Activated naive CD4-positive, alpha-beta T cell treated with anti-CD3 and anti-CD28 coated beads, Interleukin-2, amount 10 ng/mL, durations not matched to agents 7 days and 5 days (primary cell): Measurements from ENCODE around the gene ANKRD55.

Experiments used
- CTCF ChIA-PET: fragments of 350-600 bp; sonication (Branson Sonifier 250); formaldehyde crosslinking; loops from one replicate; lab custom pipeline; 2021; ENCODE audit warnings: antibody characterized with exemption; lab: Charles Lee
- DNase-seq: peaks from one replicate; pipeline ENCODE4 v3.0.0-alpha.2; 2020
- H3K27ac Mint-ChIP-seq: one replicate; pipeline ENCODE4 v1.8.0; 2021; ENCODE audit warnings: mild to moderate bottlenecking, moderate library complexity, mixed read lengths
- H3K27me3 Mint-ChIP-seq: one replicate; pipeline ENCODE4 v1.8.0; 2021; ENCODE audit warnings: mild to moderate bottlenecking, mixed read lengths
- H3K36me3 Mint-ChIP-seq: one replicate; pipeline ENCODE4 v1.8.0; 2021; ENCODE audit warnings: mixed read lengths
- H3K4me1 Mint-ChIP-seq: one replicate; pipeline ENCODE4 v1.8.0; 2021; ENCODE audit warnings: mixed read lengths
- H3K4me3 Mint-ChIP-seq: one replicate; pipeline ENCODE4 v1.8.0; 2021; ENCODE audit warnings: mild to moderate bottlenecking, moderate library complexity, mixed read lengths
- H3K9me3 Mint-ChIP-seq: one replicate; pipeline ENCODE4 v1.8.0; 2021; ENCODE audit warnings: mixed read lengths

ANKRD55 gene

GRCh38 chr5:56147659-56148230 is 85.4 kb downstream of the ANKRD55 start:
- CTCF ChIA-PET, result interaction anchor here (0.6 to 2.2 kb wide), 8 partner anchors 9 to 170 kb away, joined by 3 to 10 read pairs (median 4); no protein-coding TSS in a partner anchor
- peak overlapping the region; percentile 6 for H3K4me3 Mint-ChIP-seq
- peaks cover 81% of the 10 kb centered on the region for H3K4me1 Mint-ChIP-seq
- peak overlapping the region; percentile 94 for H3K27ac Mint-ChIP-seq
- DNase-seq, result no peak
- peaks cover 29% of the 10 kb centered on the region for H3K36me3 Mint-ChIP-seq
- H3K9me3 Mint-ChIP-seq, result no peaks in the 10 kb centered on the region
- H3K27me3 Mint-ChIP-seq, result no peaks in the 10 kb centered on the region

GRCh38 chr5:56147106-56147505 is 86.0 kb downstream of the ANKRD55 start:
- H3K9me3 Mint-ChIP-seq, result no peaks in the 10 kb centered on the region
- peak overlapping the region; percentile 94 for H3K27ac Mint-ChIP-seq
- H3K4me3 Mint-ChIP-seq, result no peak overlapping the region
- CTCF ChIA-PET, result interaction anchor here (0.6 to 1.2 kb wide), 3 partner anchors 8 to 41 kb away, joined by 3 to 4 read pairs (median 4); no protein-coding TSS in a partner anchor
- peaks cover 81% of the 10 kb centered on the region for H3K4me1 Mint-ChIP-seq
- no peak for DNase-seq
- no peaks in the 10 kb centered on the region for H3K27me3 Mint-ChIP-seq
- H3K36me3 Mint-ChIP-seq, result peaks cover 28% of the 10 kb centered on the region

- DNase-seq, result no peak
- peak overlapping the region; percentile 94 for H3K27ac Mint-ChIP-seq
- H3K36me3 Mint-ChIP-seq, result peaks cover 30% of the 10 kb centered on the region
- no peak overlapping the region for H3K4me3 Mint-ChIP-seq
- H3K27me3 Mint-ChIP-seq, result no peaks in the 10 kb centered on the region
- H3K9me3 Mint-ChIP-seq, result no peaks in the 10 kb centered on the region
- H3K4me1 Mint-ChIP-seq, result peaks cover 81% of the 10 kb centered on the region
- CTCF ChIA-PET, result no interaction called here
Measured at GRCh38 chr5:56146674-56147073, 86.5 kb downstream of the ANKRD55 start.

- Mint-ChIP-seq H3K27ac (no peak overlapping the region), H3K36me3 (peaks cover 37% of the 10 kb centered on the region), H3K4me3 (no peak overlapping the region), H3K4me1 (peaks cover 78% of the 10 kb centered on the region), H3K27me3 (no peaks in the 10 kb centered on the region), H3K9me3 (no peaks in the 10 kb centered on the region)
- CTCF ChIA-PET, result interaction anchor here (1.2 to 2.1 kb wide), 2 partner anchors 50 to 162 kb away, joined by 3 to 5 read pairs; no protein-coding TSS in a partner anchor
- no peak for DNase-seq
Measured at GRCh38 chr5:56145511-56145910, 87.6 kb downstream of the ANKRD55 start.

- Mint-ChIP-seq H3K4me1 (peaks cover 76% of the 10 kb centered on the region), H3K9me3 (no peaks in the 10 kb centered on the region), H3K4me3 (no peak overlapping the region), H3K27me3 (no peaks in the 10 kb centered on the region), H3K27ac (no peak overlapping the region), H3K36me3 (peaks cover 41% of the 10 kb centered on the region)
- CTCF ChIA-PET, result interaction anchor here (1.1 to 2.1 kb wide), 3 partner anchors 43 to 162 kb away, joined by 3 to 5 read pairs (median 3); no protein-coding TSS in a partner anchor
- no peak for DNase-seq
Measured at GRCh38 chr5:56145106-56145505, 88.0 kb downstream of the ANKRD55 start.

- peaks cover 48% of the 10 kb centered on the region for H3K36me3 Mint-ChIP-seq
- H3K27ac Mint-ChIP-seq, result peak overlapping the region; percentile 43
- DNase-seq, result no peak
- peaks cover 75% of the 10 kb centered on the region for H3K4me1 Mint-ChIP-seq
- H3K27me3 Mint-ChIP-seq, result no peaks in the 10 kb centered on the region
- CTCF ChIA-PET, result interaction anchor here (1.1 to 2.1 kb wide), 3 partner anchors 42 to 161 kb away, joined by 3 to 5 read pairs (median 3); no protein-coding TSS in a partner anchor
- no peak overlapping the region for H3K4me3 Mint-ChIP-seq
- H3K9me3 Mint-ChIP-seq, result no peaks in the 10 kb centered on the region
Measured at GRCh38 chr5:56144211-56144610, 88.9 kb downstream of the ANKRD55 start.

- Mint-ChIP-seq H3K27ac (peak overlapping the region; percentile 33), H3K27me3 (no peaks in the 10 kb centered on the region), H3K9me3 (no peaks in the 10 kb centered on the region), H3K4me3 (no peak overlapping the region), H3K36me3 (peaks cover 55% of the 10 kb centered on the region), H3K4me1 (peaks cover 70% of the 10 kb centered on the region)
- DNase-seq, result no peak
- CTCF ChIA-PET, result interaction anchor here (1.1 kb wide), 1 partner anchor 17 kb away, joined by 4 read pairs; no protein-coding TSS in a partner anchor
Measured at GRCh38 chr5:56143373-56143714, 89.8 kb downstream of the ANKRD55 start.

GRCh38 chr5:56142614-56143372 is 90.3 kb downstream of the ANKRD55 start:
- H3K4me3 Mint-ChIP-seq, result peak overlapping the region; percentile 7
- peak overlapping the region; percentile 72 for H3K27ac Mint-ChIP-seq
- CTCF ChIA-PET, result interaction anchor here (0.6 to 1.1 kb wide), 3 partner anchors 16 to 226 kb away, joined by 4 read pairs; no protein-coding TSS in a partner anchor
- H3K4me1 Mint-ChIP-seq, result peaks cover 70% of the 10 kb centered on the region
- peaks cover 56% of the 10 kb centered on the region for H3K36me3 Mint-ChIP-seq
- H3K9me3 Mint-ChIP-seq, result no peaks in the 10 kb centered on the region
- no peaks in the 10 kb centered on the region for H3K27me3 Mint-ChIP-seq
- peak; percentile 41 for DNase-seq

- no peaks in the 10 kb centered on the region for H3K9me3 Mint-ChIP-seq
- peaks cover 59% of the 10 kb centered on the region for H3K36me3 Mint-ChIP-seq
- H3K27me3 Mint-ChIP-seq, result no peaks in the 10 kb centered on the region
- CTCF ChIA-PET, result interaction anchor here (0.6 to 0.7 kb wide), 2 partner anchors 164 to 225 kb away, joined by 4 read pairs; no protein-coding TSS in a partner anchor
- peaks cover 70% of the 10 kb centered on the region for H3K4me1 Mint-ChIP-seq
- peak overlapping the region; percentile 7 for H3K4me3 Mint-ChIP-seq
- no peak for DNase-seq
- H3K27ac Mint-ChIP-seq, result peak overlapping the region; percentile 72
Measured at GRCh38 chr5:56142233-56142613, 90.9 kb downstream of the ANKRD55 start.

GRCh38 chr5:56140073-56140472 is 93.1 kb downstream of the ANKRD55 start:
- DNase-seq, result no peak
- Mint-ChIP-seq H3K27me3 (no peaks in the 10 kb centered on the region), H3K4me3 (no peak overlapping the region), H3K4me1 (peaks cover 70% of the 10 kb centered on the region), H3K9me3 (no peaks in the 10 kb centered on the region), H3K27ac (no peak overlapping the region), H3K36me3 (peaks cover 64% of the 10 kb centered on the region)
- CTCF ChIA-PET, result interaction anchor here (1.0 to 1.5 kb wide), 3 partner anchors 10 to 151 kb away, joined by 3 to 5 read pairs (median 4); no protein-coding TSS in a partner anchor

GRCh38 chr5:56130664-56131063 is 102.5 kb downstream of the ANKRD55 start:
- Mint-ChIP-seq H3K4me1 (peaks cover 75% of the 10 kb centered on the region), H3K9me3 (peaks cover 11% of the 10 kb centered on the region), H3K27ac (peak overlapping the region; percentile 8), H3K36me3 (peaks cover 48% of the 10 kb centered on the region), H3K27me3 (no peaks in the 10 kb centered on the region), H3K4me3 (no peak overlapping the region)
- CTCF ChIA-PET, result interaction anchor here (1.2 kb wide), 1 partner anchor 10 kb away, joined by 3 read pairs; no protein-coding TSS in a partner anchor
- no peak for DNase-seq

GRCh38 chr5:56129288-56129687 is 103.8 kb downstream of the ANKRD55 start:
- Mint-ChIP-seq H3K4me3 (no peak overlapping the region), H3K27me3 (no peaks in the 10 kb centered on the region), H3K4me1 (peaks cover 64% of the 10 kb centered on the region), H3K36me3 (peaks cover 48% of the 10 kb centered on the region), H3K27ac (peak overlapping the region; percentile 93), H3K9me3 (peaks cover 11% of the 10 kb centered on the region)
- no peak for DNase-seq
- CTCF ChIA-PET, result interaction anchor here (1.2 kb wide), 2 partner anchors 11 to 26 kb away, joined by 3 to 4 read pairs; no protein-coding TSS in a partner anchor

GRCh38 chr5:56128113-56128512 is 105.0 kb downstream of the ANKRD55 start:
- DNase-seq, result peak; percentile 64
- H3K27ac Mint-ChIP-seq, result peak overlapping the region; percentile 93
- H3K4me1 Mint-ChIP-seq, result peaks cover 60% of the 10 kb centered on the region
- H3K36me3 Mint-ChIP-seq, result peaks cover 52% of the 10 kb centered on the region
- CTCF ChIA-PET, result interaction anchor here (1.2 to 1.8 kb wide), 2 partner anchors 25 to 145 kb away, joined by 4 to 5 read pairs; no protein-coding TSS in a partner anchor
- peaks cover 11% of the 10 kb centered on the region for H3K9me3 Mint-ChIP-seq
- H3K27me3 Mint-ChIP-seq, result no peaks in the 10 kb centered on the region
- H3K4me3 Mint-ChIP-seq, result peak overlapping the region; percentile 51
